GM23338 (cell line): Measurements from ENCODE around the gene CNDP2.

Experiments used
- CREB1 ChIP-seq: fragments of 250-450 bp; sonication (Bioruptor Pico); IDR thresholded peaks from 2 replicates; pipeline ENCODE4 v1.5.0; 2020; ENCODE audit warnings: low read depth, mild to moderate bottlenecking, moderate library complexity
- CTCF ChIP-seq, 2 experiments: fragments of 200-600 bp in 1 of 2; sonication (generic) in 1 of 2; conservative IDR thresholded peaks; 2 replicates each; pipeline versions ENCODE4 v1.5.1 to v1.6.1; 2016 to 2017; ENCODE audit warnings: antibody characterized with exemption in 2 of 2, low read depth in 2 of 2, mild to moderate bottlenecking in 2 of 2, moderate library complexity in 1 of 2
- EZH2 ChIP-seq: fragments of 200-600 bp; sonication (generic); IDR thresholded peaks from one replicate; pipeline ENCODE4 v1.8.0; 2017; ENCODE audit warnings: antibody characterized with exemption, mild to moderate bottlenecking, low read depth; ENCODE audit not compliant: unreplicated experiment
- EZH2phosphoT487 ChIP-seq: fragments of 200-600 bp; sonication (generic); IDR thresholded peaks from one replicate; pipeline ENCODE4 v1.8.1; 2018; ENCODE audit warnings: antibody characterized with exemption; ENCODE audit not compliant: unreplicated experiment
- JUNB ChIP-seq: IDR thresholded peaks from one replicate; pipeline ENCODE4 v1.6.1; 2016; ENCODE audit warnings: antibody characterized with exemption; ENCODE audit not compliant: unreplicated experiment
- NANOG ChIP-seq: IDR thresholded peaks from 2 replicates; pipeline ENCODE4 v1.6.1; 2016; ENCODE audit warnings: antibody characterized with exemption, borderline replicate concordance
- POLR2AphosphoS5 ChIP-seq: IDR thresholded peaks from 2 replicates; pipeline ENCODE4 v1.6.1; 2016; ENCODE audit warnings: antibody characterized with exemption, low read depth
- REST ChIP-seq: IDR thresholded peaks from one replicate; pipeline ENCODE4 v1.6.1; 2018; ENCODE audit warnings: antibody characterized with exemption; ENCODE audit not compliant: unreplicated experiment
- STAT1 ChIP-seq: IDR thresholded peaks from one replicate; pipeline ENCODE4 v1.6.1; 2016; ENCODE audit warnings: antibody characterized with exemption; ENCODE audit not compliant: unreplicated experiment
- ZNF114 ChIP-seq: fragments of 250-450 bp; sonication (Bioruptor Pico); IDR thresholded peaks from 2 replicates; pipeline ENCODE4 v1.5.0; 2020; ENCODE audit warnings: mild to moderate bottlenecking, moderate library complexity
- ZNF462 ChIP-seq: fragments of 250-450 bp; sonication (Bioruptor Pico); IDR thresholded peaks from 2 replicates; pipeline ENCODE4 v1.5.0; 2020; ENCODE audit warnings: mild to moderate bottlenecking, moderate library complexity

GRCh38 chr18:74510770-74511095, 14.6 kb downstream of the CNDP2 start:
- no peak for TF ChIP-seq CREB1 (CRISPR knock-in tag)
- no peak for TF ChIP-seq CTCF (conservative IDR thresholded peaks at IDR 0.05; ENCODE audit: low read depth in 2 of 2)
- TF ChIP-seq POLR2AphosphoS5, result no peak
- TF ChIP-seq EZH2, result no peak
- no peak for TF ChIP-seq NANOG
- TF ChIP-seq ZNF462 (CRISPR knock-in tag), result no peak
- no peak for TF ChIP-seq REST
- no peak for TF ChIP-seq EZH2phosphoT487
- no peak for TF ChIP-seq JUNB
- TF ChIP-seq ZNF114, result no peak
- no peak for TF ChIP-seq STAT1
